HEK293 (cell line): ENCODE data around the gene FADS2.

Experiments used
- CTCF ChIP-seq: fragments of 450-650 bp; formaldehyde crosslinking; IDR thresholded peaks from 2 replicates; pipeline ENCODE4 v1.5.1; 2016; ENCODE audit warnings: missing biosample characterization, missing genetic modification characterization
- KLF7 ChIP-seq: fragments of 450-650 bp; formaldehyde crosslinking; IDR thresholded peaks from 2 replicates; pipeline ENCODE4 v1.5.1; 2016; ENCODE audit warnings: missing biosample characterization, missing genetic modification characterization, borderline replicate concordance
- SP7 ChIP-seq: fragments of 450-650 bp; formaldehyde crosslinking; IDR thresholded peaks from 2 replicates; pipeline ENCODE4 v1.5.1; 2016; ENCODE audit warnings: missing biosample characterization, missing genetic modification characterization
- ZNF138 ChIP-seq: fragments of 450-650 bp; formaldehyde crosslinking; IDR thresholded peaks from 2 replicates; pipeline ENCODE4 v1.5.1; 2016; ENCODE audit warnings: missing biosample characterization, missing genetic modification characterization, borderline replicate concordance
- ZNF202 ChIP-seq: fragments of 450-650 bp; formaldehyde crosslinking; IDR thresholded peaks from 2 replicates; pipeline ENCODE4 v1.5.1; 2016; ENCODE audit warnings: missing biosample characterization, missing genetic modification characterization, borderline replicate concordance
- ZNF211 ChIP-seq: fragments of 450-650 bp; formaldehyde crosslinking; IDR thresholded peaks from 2 replicates; pipeline ENCODE4 v1.5.1; 2016; ENCODE audit warnings: low read depth, missing biosample characterization, missing genetic modification characterization
- ZNF274 ChIP-seq, 2 experiments: fragments of 200-500 bp in 1 of 2; fragments of 450-650 bp in 1 of 2; sonication (Bioruptor generic) in 1 of 2; formaldehyde crosslinking in 1 of 2; IDR thresholded peaks; 2 replicates each; pipeline versions ENCODE4 v1.5.1 to v1.6.1; 2014 to 2016; ENCODE audit warnings: borderline replicate concordance in 1 of 2, inconsistent platforms in 1 of 2, low read length in 1 of 2, missing biosample characterization in 1 of 2, missing genetic modification characterization in 1 of 2
- ZNF544 ChIP-seq: fragments of 450-650 bp; formaldehyde crosslinking; IDR thresholded peaks from 2 replicates; pipeline ENCODE4 v1.5.0; 2017; ENCODE audit warnings: missing biosample characterization, missing genetic modification characterization
- ZNF585B ChIP-seq: fragments of 450-650 bp; formaldehyde crosslinking; IDR thresholded peaks from 2 replicates; pipeline ENCODE4 v1.5.1; 2016; ENCODE audit warnings: missing biosample characterization, missing genetic modification characterization
- ZNF623 ChIP-seq: fragments of 450-650 bp; formaldehyde crosslinking; IDR thresholded peaks from 2 replicates; pipeline ENCODE4 v1.5.1; 2016; ENCODE audit warnings: missing biosample characterization, missing genetic modification characterization
- ZNF704 ChIP-seq: fragments of 450-650 bp; formaldehyde crosslinking; IDR thresholded peaks from 2 replicates; pipeline ENCODE4 v1.5.1; 2016; ENCODE audit warnings: missing biosample characterization, missing genetic modification characterization
- ZSCAN30 ChIP-seq: fragments of 450-650 bp; IDR thresholded peaks from 2 replicates; pipeline ENCODE4 v1.5.1; 2018; ENCODE audit warnings: missing biosample characterization, mild to moderate bottlenecking, missing genetic modification characterization, moderate library complexity

- no peak for TF ChIP-seq ZNF623 (tag by site-specific recombination)
- TF ChIP-seq ZNF211 (tag by site-specific recombination) = no peak
- no peak for TF ChIP-seq ZNF585B (tag by site-specific recombination)
- no peak for TF ChIP-seq ZNF274 (IDR thresholded peaks at IDR 0.05; ENCODE audit: low read length)
- TF ChIP-seq ZNF274 (tag by site-specific recombination; IDR thresholded peaks at IDR 0.05; ENCODE audit: borderline replicate concordance) = no peak
- TF ChIP-seq ZNF544 = no peak
- TF ChIP-seq SP7 = no peak
- no peak for TF ChIP-seq CTCF (tag by site-specific recombination)
- TF ChIP-seq ZNF704 = no peak
- TF ChIP-seq ZNF202 (tag by site-specific recombination) = no peak
- no peak for TF ChIP-seq ZSCAN30 (tag by site-specific recombination)
- no peak for TF ChIP-seq ZNF138 (tag by site-specific recombination)
- TF ChIP-seq KLF7 (tag by site-specific recombination) = no peak
Observed at GRCh38 chr11:61874853-61875252, 46.8 kb downstream of the FADS2 start.
